Measurements from ENCODE around the gene TNS3.

- TF ChIP-seq, protein P1, sequence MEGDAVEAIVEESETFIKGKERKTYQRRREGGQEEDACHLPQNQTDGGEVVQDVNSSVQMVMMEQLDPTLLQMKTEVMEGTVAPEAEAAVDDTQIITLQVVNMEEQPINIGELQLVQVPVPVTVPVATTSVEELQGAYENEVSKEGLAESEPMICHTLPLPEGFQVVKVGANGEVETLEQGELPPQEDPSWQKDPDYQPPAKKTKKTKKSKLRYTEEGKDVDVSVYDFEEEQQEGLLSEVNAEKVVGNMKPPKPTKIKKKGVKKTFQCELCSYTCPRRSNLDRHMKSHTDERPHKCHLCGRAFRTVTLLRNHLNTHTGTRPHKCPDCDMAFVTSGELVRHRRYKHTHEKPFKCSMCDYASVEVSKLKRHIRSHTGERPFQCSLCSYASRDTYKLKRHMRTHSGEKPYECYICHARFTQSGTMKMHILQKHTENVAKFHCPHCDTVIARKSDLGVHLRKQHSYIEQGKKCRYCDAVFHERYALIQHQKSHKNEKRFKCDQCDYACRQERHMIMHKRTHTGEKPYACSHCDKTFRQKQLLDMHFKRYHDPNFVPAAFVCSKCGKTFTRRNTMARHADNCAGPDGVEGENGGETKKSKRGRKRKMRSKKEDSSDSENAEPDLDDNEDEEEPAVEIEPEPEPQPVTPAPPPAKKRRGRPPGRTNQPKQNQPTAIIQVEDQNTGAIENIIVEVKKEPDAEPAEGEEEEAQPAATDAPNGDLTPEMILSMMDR (IDR thresholded peaks at IDR 0.05; ENCODE audit: insufficient read depth, low read length) = no peak
- no peak for TF ChIP-seq REST (IDR thresholded peaks at IDR 0.05; ENCODE audit: insufficient replicate concordance, low read depth)
- no peak for TF ChIP-seq POLR2AphosphoS5 (IDR thresholded peaks at IDR 0.05; ENCODE audit: low read depth)
- TF ChIP-seq GABPA (IDR thresholded peaks at IDR 0.05; ENCODE audit: low read depth) = no peak
These were observed 195.6 kb downstream of the TNS3 start for GRCh38 chr7:47386273-47386835.

All from HL-60 (cell line).